GM19351 (cell line): ENCODE measurements around the gene GAL.

Experiments used
- ATAC-seq: cut with Tn5 transposase; IDR thresholded peaks from one replicate; pipeline ENCODE4 v1.9.1; 2021; ENCODE audit warnings: mild to moderate bottlenecking, moderate library complexity; ENCODE audit not compliant: unreplicated experiment

Gene GAL

GRCh38 chr11:68707527-68707926, 23.2 kb downstream of the GAL start:
- no peak for ATAC-seq

- no peak for ATAC-seq
Observed at GRCh38 chr11:68709062-68709461, 24.7 kb downstream of the GAL start.

- no peak for ATAC-seq
Observed at GRCh38 chr11:68710409-68710808, 26.1 kb downstream of the GAL start.

GRCh38 chr11:68711114-68711513, 26.8 kb downstream of the GAL start:
- no peak for ATAC-seq

- no peak for ATAC-seq
Observed at GRCh38 chr11:68714060-68714856, 29.9 kb downstream of the GAL start.

DNA sequence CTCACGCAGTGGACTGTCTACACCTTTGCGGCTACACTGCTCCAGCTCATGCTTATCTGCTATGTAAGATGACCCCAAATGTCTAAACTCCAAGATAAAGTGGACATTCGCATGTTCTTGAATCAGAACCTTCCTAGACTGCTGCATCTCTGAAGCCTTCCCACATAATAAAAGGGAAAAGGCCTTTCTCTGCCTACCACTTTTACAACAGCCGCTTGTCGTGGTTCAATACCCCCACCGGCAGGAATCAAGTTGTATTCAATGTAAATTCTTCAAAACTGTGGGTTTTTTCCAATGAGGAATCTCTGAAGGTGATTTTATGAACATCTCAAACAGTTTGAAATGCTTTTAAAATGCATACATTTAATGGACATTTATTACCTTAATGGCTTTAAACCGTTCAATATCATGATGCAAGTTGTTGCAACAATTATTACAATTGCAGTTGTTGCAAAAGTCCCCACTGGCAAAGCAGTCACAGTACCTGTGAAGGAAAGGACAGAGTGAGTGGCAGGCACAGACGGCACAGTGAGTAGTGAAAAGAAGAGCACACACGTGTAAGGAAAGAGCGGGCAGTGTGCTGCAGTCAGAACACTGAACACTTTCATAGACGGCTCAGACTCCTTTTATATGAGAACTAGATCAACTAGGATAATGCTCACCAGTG, 31.2 kb downstream of the GAL start:
- no peak for ATAC-seq

GRCh38 chr11:68721075-68721474, 36.7 kb downstream of the GAL start:
- no peak for ATAC-seq

DNA sequence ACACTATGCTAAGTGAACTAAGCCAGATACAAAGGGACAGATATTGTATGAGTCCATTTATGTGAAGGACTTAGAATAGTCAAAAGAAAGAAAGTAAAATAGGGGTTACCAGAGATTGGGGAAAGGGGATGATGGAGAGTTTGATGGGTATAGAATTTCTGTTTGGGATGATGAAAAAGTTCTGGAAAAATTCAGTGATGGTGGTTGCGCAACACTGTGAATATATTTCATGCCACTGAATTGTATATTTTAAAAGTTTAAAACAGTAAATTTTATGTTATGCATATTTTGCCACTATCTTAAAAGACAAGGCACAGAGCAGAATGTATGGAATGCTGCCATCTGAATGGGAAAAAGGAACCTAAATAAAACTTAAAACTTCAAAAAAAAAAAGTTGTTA, 37.8 kb downstream of the GAL start:
- no peak for ATAC-seq

GRCh38 chr11:68724293-68724692, 39.9 kb downstream of the GAL start:
- ATAC-seq: no peak

GRCh38 chr11:68727783-68728182, 43.4 kb downstream of the GAL start:
- no peak for ATAC-seq

DNA sequence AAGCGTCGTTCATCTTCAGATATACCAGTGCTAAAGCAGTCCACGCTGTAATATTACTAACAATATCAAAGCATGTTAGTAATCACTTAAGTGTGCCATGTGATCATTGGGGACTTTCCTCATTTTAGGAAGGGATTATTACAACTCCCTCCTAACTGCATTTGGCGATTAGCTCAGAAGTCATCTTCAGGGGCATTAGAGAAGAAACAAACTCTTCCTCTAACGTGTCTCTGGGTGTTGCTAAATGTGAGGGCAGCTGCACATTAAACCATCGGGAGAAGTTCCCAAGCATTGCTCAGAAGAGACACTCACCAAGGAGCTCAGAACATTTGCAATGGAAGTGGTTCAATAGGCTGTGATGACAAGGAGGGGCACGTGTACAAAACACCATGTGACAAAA, 49.8 kb downstream of the GAL start:
- no peak for ATAC-seq

- ATAC-seq: no peak
Observed at GRCh38 chr11:68735125-68735524, 50.8 kb downstream of the GAL start.

GRCh38 chr11:68735646-68736045, 51.3 kb downstream of the GAL start:
- ATAC-seq: no peak
